Liver (tissue), 3 donors: ENCODE data around the gene ANKRD36.
"Not testable (repeated sequence)": the region's sequence is repeated elsewhere in the genome, so short reads cannot be mapped to it uniquely, and the experiment has no call there.

Source experiments
- EGR1 ChIP-seq, 2 donors: IDR thresholded peaks; 2 replicates each; pipeline ENCODE4 v1.6.1; 2016 to 2018; ENCODE audit warnings: antibody characterized with exemption in 2 of 2, low read depth in 2 of 2
- GABPA ChIP-seq, 2 donors: IDR thresholded peaks in 1 of 2; conservative IDR thresholded peaks in 1 of 2; 2 replicates each; pipeline ENCODE4 v1.6.1; 2016; ENCODE audit warnings: antibody characterized with exemption in 2 of 2, mild to moderate bottlenecking in 1 of 2, moderate library complexity in 1 of 2
- JUND ChIP-seq, 2 donors: IDR thresholded peaks; 2 replicates each; pipeline ENCODE4 v1.6.1; 2016; ENCODE audit warnings: antibody characterized with exemption in 2 of 2
- RXRA ChIP-seq, 2 donors: IDR thresholded peaks; 2 replicates each; pipeline ENCODE4 v1.6.1; 2017 to 2018; ENCODE audit warnings: antibody characterized with exemption in 2 of 2, mild to moderate bottlenecking in 1 of 2
- TAF1 ChIP-seq: conservative IDR thresholded peaks from 2 replicates; pipeline ENCODE4 v1.6.1; 2016; ENCODE audit warnings: antibody characterized with exemption, mild to moderate bottlenecking
- TF ChIP-seq, protein P1 (sequence below): fragments of 150-350 bp; IDR thresholded peaks from 2 replicates; pipeline ENCODE4 v1.5.1; 2017; ENCODE audit warnings: improper control_type of control experiment, low read depth, low read length; ENCODE audit not compliant: missing input control
- donor health status: healthy.
- donor health status: healthy.

DNA sequence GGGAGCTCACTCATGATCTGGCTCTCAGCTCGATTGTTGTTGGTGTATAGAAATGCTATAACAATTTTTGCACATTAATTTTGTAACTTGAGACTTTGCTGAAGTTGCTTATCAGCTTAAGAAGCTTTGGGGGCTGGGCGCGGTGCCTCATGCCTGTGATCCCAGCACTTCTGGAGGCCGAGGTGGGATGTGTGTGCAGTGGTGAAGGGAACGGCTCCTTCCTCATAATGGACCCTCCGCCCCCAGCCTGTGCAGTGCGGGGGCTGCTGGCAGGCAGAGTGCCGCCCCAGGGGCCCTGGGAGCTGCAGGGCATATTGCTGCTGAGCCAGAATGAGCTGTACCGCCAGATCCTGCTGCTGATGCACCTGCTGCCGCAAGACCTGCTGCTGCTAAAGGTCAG is 32.1 kb upstream of the ANKRD36 start:
- TF ChIP-seq RXRA (IDR thresholded peaks at IDR 0.05); TAF1; EGR1 (IDR thresholded peaks at IDR 0.05; ENCODE audit: low read depth in 2 of 2); JUND (IDR thresholded peaks at IDR 0.05); GABPA (IDR thresholded peaks at IDR 0.05 in 1 of 2, conservative IDR thresholded peaks at IDR 0.05 in 1 of 2): not testable (repeated sequence)
- TF ChIP-seq, protein P1, sequence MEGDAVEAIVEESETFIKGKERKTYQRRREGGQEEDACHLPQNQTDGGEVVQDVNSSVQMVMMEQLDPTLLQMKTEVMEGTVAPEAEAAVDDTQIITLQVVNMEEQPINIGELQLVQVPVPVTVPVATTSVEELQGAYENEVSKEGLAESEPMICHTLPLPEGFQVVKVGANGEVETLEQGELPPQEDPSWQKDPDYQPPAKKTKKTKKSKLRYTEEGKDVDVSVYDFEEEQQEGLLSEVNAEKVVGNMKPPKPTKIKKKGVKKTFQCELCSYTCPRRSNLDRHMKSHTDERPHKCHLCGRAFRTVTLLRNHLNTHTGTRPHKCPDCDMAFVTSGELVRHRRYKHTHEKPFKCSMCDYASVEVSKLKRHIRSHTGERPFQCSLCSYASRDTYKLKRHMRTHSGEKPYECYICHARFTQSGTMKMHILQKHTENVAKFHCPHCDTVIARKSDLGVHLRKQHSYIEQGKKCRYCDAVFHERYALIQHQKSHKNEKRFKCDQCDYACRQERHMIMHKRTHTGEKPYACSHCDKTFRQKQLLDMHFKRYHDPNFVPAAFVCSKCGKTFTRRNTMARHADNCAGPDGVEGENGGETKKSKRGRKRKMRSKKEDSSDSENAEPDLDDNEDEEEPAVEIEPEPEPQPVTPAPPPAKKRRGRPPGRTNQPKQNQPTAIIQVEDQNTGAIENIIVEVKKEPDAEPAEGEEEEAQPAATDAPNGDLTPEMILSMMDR, result not testable (repeated sequence)
